ENCODE results near the gene FBXW4.

FBXW4 gene

GRCh38 chr10:101565370-101565900 is 129.5 kb downstream of the FBXW4 start:
- no peak for DNase-seq

GRCh38 chr10:101564490-101564991 is 130.4 kb downstream of the FBXW4 start:
- no peak for DNase-seq

- no peak for DNase-seq
Measured at GRCh38 chr10:101563497-101564040, 131.4 kb downstream of the FBXW4 start.

- no peak for DNase-seq
Measured at GRCh38 chr10:101563007-101563406, 132.0 kb downstream of the FBXW4 start.

- DNase-seq = no peak
Measured at GRCh38 chr10:101562231-101562630, 132.7 kb downstream of the FBXW4 start.

GRCh38 chr10:101561068-101561915 is 133.7 kb downstream of the FBXW4 start:
- no peak for DNase-seq

Data from inflammatory macrophage (primary cell).